Limb (tissue), 2 donors: ENCODE measurements around the gene TSHZ1.
A peak's percentile ranks its signal among the peaks of the same experiment; 100 is the strongest.

Experiments
- DNase-seq, 2 donors: peaks; one replicate each; pipeline ENCODE4 v3.0.0-alpha.2; 2016; ENCODE audit errors: extremely low spot score in 2 of 2

TSHZ1 gene

DNA sequence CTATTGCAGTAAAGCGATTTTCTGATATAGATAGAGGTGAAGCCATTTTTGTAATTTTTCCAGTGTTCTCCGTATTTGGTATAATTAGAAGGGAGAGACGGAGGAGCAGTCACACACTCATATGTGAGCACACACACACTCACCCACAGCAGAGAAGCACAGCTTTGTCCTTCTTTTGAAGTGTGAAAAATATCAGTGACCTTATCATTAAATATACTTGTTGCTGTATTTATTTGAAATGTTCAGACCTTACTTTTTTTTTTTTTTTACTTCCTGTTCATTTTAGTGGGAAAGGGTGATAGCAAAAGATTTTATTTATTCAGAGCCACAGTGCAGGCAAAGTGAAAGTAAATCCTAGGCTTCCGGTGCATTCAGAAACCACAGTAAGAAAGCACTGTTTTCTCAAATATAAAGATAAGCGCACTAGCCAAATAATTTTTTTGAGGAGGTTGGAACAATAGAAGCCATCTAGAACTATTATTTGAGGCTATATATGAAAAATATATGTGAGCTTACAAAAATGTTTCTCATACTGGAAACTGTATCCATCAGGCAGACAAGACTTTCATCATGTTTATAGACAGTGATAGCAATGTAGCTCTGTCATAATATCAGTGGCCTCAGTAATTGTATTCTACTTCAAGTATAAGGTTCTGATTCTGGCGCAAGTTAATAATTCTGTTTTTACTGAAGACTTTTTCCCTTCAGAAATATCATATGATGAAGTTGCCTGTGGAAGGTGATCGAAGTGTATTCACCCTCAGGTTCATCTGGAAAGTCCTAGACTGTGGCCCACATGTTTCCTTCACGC, 37.2 kb downstream of the TSHZ1 start:
- DNase-seq, result peak in 1 of 2 donors; percentile 39

GRCh38 chr18:75248426-75249174, 38.0 kb downstream of the TSHZ1 start:
- no peak for DNase-seq

GRCh38 chr18:75249175-75249518, 38.5 kb downstream of the TSHZ1 start:
- DNase-seq, result no peak

- DNase-seq, result no peak
Observed at GRCh38 chr18:75249672-75250470, 39.3 kb downstream of the TSHZ1 start.

DNA sequence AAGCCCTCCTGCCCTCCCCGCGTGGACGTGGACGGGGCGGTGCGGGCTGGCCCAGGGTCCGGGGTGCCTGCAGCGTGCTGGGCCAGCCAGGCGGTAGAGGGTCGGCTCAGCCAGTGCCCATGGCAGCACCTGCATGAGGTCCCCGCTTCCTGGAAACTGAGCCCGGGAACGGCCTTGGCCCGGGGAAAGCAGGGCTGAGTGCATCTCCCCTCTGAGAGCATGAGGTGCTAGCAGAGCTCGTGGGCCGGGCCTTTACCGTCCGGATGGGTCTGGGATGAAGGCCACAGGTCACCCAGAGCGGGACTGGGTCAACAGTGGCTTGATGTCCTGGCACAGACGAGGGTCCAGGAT, 39.8 kb downstream of the TSHZ1 start:
- no peak for DNase-seq

- no peak for DNase-seq
Observed at GRCh38 chr18:75251466-75251865, 40.9 kb downstream of the TSHZ1 start.

DNA sequence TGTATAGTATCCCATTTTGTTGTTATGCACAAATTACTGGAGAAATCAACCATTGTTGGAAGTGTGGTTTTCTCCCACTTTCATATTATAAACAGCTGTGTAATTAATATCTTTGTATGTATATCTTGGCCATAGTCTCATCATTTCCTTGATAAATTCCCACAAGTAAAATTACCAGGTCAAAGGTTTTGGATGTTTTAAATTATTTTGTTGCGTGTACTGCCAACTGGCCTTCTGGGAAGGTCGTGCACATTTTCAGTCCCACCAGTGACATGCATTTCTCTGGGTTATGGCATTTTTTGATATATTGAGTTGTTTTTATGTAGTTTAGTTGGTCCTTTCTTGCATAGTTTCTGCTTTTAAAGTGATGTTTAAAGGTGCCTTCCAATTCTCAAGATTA, 41.5 kb downstream of the TSHZ1 start:
- DNase-seq, result no peak

GRCh38 chr18:75253043-75253442, 42.4 kb downstream of the TSHZ1 start:
- DNase-seq, result no peak

- no peak for DNase-seq
Observed at GRCh38 chr18:75253784-75254183, 43.2 kb downstream of the TSHZ1 start.

GRCh38 chr18:75255094-75255493, 44.5 kb downstream of the TSHZ1 start:
- no peak for DNase-seq

GRCh38 chr18:75256376-75256775, 45.8 kb downstream of the TSHZ1 start:
- no peak for DNase-seq

DNA sequence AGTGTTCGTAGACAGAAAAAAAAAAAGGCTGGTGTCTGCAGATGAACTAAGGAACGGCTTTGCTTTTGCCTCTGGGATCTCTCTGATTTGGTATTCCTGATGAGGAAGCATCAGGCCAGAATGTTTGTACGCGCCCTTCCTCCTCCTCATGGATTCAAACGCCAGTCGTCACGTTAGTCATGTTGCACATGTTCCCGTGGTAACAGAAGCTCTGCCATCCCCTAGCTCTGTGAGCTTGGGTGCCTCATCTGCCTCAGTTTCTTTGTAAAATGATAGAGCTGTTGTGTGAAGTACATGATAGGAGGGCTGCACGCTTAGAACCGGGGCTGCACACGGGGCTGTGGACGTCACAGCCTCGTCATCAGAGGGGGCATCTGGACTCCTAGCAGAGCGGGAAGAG, 47.0 kb downstream of the TSHZ1 start:
- DNase-seq, result no peak

DNA sequence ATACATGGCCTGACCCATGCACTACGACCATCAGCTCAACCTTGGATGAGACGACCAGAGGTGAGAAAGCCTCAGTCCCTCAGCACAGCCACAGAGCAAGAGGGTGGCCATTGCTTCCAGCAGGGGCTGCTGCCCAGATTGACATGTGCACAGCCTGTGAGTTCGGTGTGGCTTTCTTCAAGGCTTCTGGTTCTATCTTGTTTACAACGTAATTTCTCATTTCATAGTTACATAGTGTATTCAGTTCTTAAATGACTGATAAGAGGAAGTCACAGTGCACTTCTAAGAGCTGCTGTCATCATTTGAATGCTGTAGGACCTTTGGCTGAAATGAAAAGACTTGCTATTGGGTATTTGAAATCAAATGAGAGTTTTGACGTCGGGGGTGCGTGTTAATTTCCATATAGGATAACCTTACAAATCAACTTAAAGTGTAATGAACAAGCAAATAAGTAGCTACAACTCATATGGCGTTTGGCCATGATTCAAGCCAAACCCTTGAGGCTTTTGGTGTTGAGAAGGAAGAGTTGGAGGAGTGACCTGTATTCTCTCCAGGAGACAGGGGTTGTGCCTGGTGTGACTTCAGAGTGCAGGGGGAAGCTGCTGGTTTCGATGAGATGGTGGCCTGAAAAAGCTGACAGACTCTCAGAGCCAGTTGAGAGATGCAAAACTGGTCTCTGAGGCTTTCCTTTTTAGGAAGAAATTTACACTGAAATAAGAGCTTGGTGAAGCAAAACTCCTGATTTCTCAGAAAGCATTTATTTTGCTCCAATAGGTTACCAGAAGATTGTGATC, 51.0 kb downstream of the TSHZ1 start:
- DNase-seq, result no peak

DNA sequence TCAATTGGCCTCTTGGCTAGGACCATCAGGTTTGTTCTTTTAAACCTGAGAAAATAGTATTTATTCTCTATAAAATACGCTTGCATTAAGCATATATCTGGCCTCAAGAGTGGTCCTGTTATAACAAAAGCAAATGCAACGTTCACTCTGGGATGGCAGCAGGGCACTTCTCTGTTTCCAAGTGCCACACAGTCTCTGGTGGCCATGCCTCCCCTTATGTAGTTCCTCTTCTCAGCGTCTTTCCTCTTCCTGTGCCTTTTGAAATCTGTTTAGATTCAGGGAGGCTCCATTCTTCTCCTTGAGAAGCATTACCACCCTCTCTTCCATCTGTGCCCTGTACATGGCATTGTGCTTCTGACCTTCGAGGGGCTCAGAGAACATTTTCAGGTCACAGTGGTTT, 51.9 kb downstream of the TSHZ1 start:
- DNase-seq, result no peak

DNA sequence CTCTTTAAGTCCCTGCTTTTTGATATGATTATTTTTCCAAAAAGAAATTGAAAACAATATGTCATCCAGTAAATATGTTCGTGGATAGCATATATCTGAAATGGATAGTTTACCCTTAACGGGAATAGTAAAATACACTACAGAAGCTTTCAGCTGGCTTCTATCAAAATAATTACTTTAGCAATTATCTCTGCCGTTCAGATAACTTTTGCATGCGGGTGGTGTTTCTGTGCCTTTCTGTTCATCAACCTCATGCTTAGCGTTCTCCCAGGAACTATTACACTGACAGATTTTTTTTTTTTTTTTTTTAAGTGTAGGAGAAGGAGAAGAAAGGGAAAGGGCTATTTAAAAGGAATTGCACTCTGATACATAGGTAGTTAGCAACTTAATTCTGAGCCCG, 53.6 kb downstream of the TSHZ1 start:
- no peak for DNase-seq

GRCh38 chr18:75264926-75265597, 54.5 kb downstream of the TSHZ1 start:
- DNase-seq, result no peak

DNA sequence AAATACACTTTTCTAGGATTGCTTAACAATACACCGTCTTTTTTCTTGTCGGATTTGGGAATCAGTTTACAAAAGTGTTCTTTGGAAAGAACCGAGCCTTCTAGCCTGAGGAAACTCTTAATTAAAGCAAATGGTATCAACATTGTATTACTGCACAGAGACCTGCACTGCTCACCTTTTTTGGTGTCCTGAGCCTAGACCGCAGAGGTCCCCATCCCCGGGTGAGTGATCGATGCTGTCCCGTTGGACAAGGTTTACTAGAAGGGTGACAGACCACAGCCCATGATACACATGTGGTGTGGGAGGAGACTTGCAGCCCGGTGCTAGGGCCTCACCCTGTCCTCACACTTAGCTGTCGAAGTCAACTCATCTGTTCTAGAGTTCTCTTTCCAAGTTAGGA, 55.3 kb downstream of the TSHZ1 start:
- DNase-seq, result no peak

- DNase-seq, result no peak
Observed at GRCh38 chr18:75267643-75268363, 57.2 kb downstream of the TSHZ1 start.

GRCh38 chr18:75268364-75268646, 57.7 kb downstream of the TSHZ1 start:
- DNase-seq, result no peak

DNA sequence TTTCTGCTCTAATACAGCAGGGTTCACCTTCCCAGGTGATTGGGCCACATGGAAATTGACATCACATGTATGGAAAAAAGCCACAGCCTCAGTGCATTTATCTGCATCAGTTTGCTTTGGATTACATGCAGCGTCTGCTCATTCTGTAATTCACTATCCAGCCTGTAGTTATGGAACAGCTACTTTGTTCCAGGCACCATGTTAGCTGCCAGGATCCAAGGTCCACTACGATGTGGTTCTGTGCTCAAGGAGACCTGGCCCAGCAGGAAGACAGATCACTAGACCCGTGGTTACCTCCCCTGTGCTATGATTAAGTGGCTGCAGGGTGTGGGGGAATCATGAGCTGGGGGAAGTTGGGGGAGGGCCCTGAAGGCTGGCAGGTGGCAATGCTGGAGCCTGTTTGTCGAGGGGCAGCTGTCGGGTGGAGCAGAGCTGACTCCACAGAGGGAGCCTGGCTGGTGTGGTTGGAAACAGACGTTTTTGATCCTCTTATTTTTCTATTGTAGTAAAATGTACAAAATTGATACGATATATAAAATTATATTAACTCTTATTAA, 58.6 kb downstream of the TSHZ1 start:
- no peak for DNase-seq
